SK-N-SH treated with all-trans-retinoic acid at 6 μM for 48 hours (cell line): Measurements from ENCODE around the gene ISY1.

ENCODE experiments used
- ATAC-seq: fragments of 200-7000 bp; cut with Tn5 transposase; 3 replicates; pipeline ENCODE4 v1.9.1; 2020; ENCODE audit warnings: mild to moderate bottlenecking, moderate library complexity
- CREB5 ChIP-seq: fragments of 250-450 bp; sonication (Bioruptor Pico); IDR thresholded peaks from 2 replicates; pipeline ENCODE4 v1.5.1; 2020; ENCODE audit warnings: low read depth, mild to moderate bottlenecking, moderate library complexity
- CSRNP3 ChIP-seq: fragments of 250-450 bp; sonication (Bioruptor Pico); IDR thresholded peaks from 2 replicates; pipeline ENCODE4 v1.5.1; 2021; ENCODE audit warnings: mild to moderate bottlenecking, moderate library complexity
- ESRRG ChIP-seq: fragments of 250-450 bp; sonication (Bioruptor Pico); IDR thresholded peaks from 2 replicates; pipeline ENCODE4 v1.6.1; 2021; ENCODE audit warnings: mild to moderate bottlenecking
- GLIS3 ChIP-seq: fragments of 250-450 bp; sonication (Bioruptor Pico); IDR thresholded peaks from 2 replicates; pipeline ENCODE4 v1.5.0; 2020; ENCODE audit warnings: mild to moderate bottlenecking, moderate library complexity
- ISL1 ChIP-seq: fragments of 250-450 bp; sonication (Bioruptor Pico); IDR thresholded peaks from 2 replicates; pipeline ENCODE4 v2.1.2; 2022; ENCODE audit warnings: mild to moderate bottlenecking, moderate library complexity
- OSR1 ChIP-seq: fragments of 250-450 bp; sonication (Bioruptor Pico); IDR thresholded peaks from 2 replicates; pipeline ENCODE4 v1.8.0; 2022; ENCODE audit warnings: moderate library complexity, mild to moderate bottlenecking, inconsistent platforms
- PATZ1 ChIP-seq: fragments of 250-450 bp; sonication (Bioruptor Pico); IDR thresholded peaks from 2 replicates; pipeline ENCODE4 v1.8.0; 2020; ENCODE audit warnings: mild to moderate bottlenecking, moderate library complexity, borderline replicate concordance
- POU6F1 ChIP-seq: fragments of 250-450 bp; sonication (Bioruptor Pico); IDR thresholded peaks from 2 replicates; pipeline ENCODE4 v1.8.0; 2021; ENCODE audit warnings: low read depth, mild to moderate bottlenecking, moderate library complexity, borderline replicate concordance
- PPARA ChIP-seq: fragments of 250-450 bp; sonication (Bioruptor Pico); IDR thresholded peaks from 2 replicates; pipeline ENCODE4 v1.5.0; 2020; ENCODE audit warnings: mild to moderate bottlenecking, borderline replicate concordance
- RARB ChIP-seq: fragments of 250-450 bp; sonication (Bioruptor Pico); IDR thresholded peaks from 2 replicates; pipeline ENCODE4 v1.8.0; 2021; ENCODE audit warnings: mild to moderate bottlenecking, moderate library complexity
- SNAI2 ChIP-seq: fragments of 250-450 bp; sonication (Bioruptor Pico); IDR thresholded peaks from 2 replicates; pipeline ENCODE4 v1.5.0; 2020; ENCODE audit warnings: mild to moderate bottlenecking, moderate library complexity
- TCF4 ChIP-seq: fragments of 250-450 bp; sonication (Bioruptor Pico); IDR thresholded peaks from 2 replicates; pipeline ENCODE4 v1.8.0; 2021; ENCODE audit warnings: mild to moderate bottlenecking, moderate library complexity, borderline replicate concordance
- TOX ChIP-seq: fragments of 250-450 bp; sonication (Bioruptor Pico); IDR thresholded peaks from 2 replicates; pipeline ENCODE4 v1.8.0; 2021; ENCODE audit warnings: mild to moderate bottlenecking, moderate library complexity, borderline replicate concordance
- TSHZ2 ChIP-seq: fragments of 250-450 bp; sonication (Bioruptor Pico); IDR thresholded peaks from 2 replicates; pipeline ENCODE4 v1.5.0; 2020; ENCODE audit warnings: mild to moderate bottlenecking, moderate library complexity
- ZC3H10 ChIP-seq: fragments of 250-450 bp; sonication (Bioruptor Pico); IDR thresholded peaks from 2 replicates; pipeline ENCODE4 v1.5.1; 2021; ENCODE audit warnings: mild to moderate bottlenecking, moderate library complexity
- ZFP3 ChIP-seq: fragments of 250-450 bp; sonication (Bioruptor Pico); IDR thresholded peaks from 2 replicates; pipeline ENCODE4 v1.5.0; 2020; ENCODE audit warnings: mild to moderate bottlenecking, moderate library complexity
- ZFP30 ChIP-seq: fragments of 450-650 bp; formaldehyde crosslinking; IDR thresholded peaks from 2 replicates; pipeline ENCODE4 v1.5.0; 2022; ENCODE audit warnings: mild to moderate bottlenecking, moderate library complexity
- ZNF565 ChIP-seq: fragments of 450-650 bp; formaldehyde crosslinking; conservative IDR thresholded peaks from 2 replicates; pipeline ENCODE4 v1.5.0; 2020; ENCODE audit warnings: low read depth, mild to moderate bottlenecking, moderate library complexity
- ZNF8 ChIP-seq: fragments of 450-650 bp; formaldehyde crosslinking; IDR thresholded peaks from 2 replicates; pipeline ENCODE4 v1.5.0; 2020; ENCODE audit warnings: mild to moderate bottlenecking, moderate library complexity

Gene ISY1

GRCh38 chr3:129130291-129130813, 30.5 kb downstream of the ISY1 start:
- TF ChIP-seq ISL1 (no peak), TCF4 (CRISPR knock-in tag) (no peak), CREB5 (CRISPR knock-in tag) (no peak), POU6F1 (CRISPR knock-in tag) (no peak), ZC3H10 (CRISPR knock-in tag) (no peak)
- no peak for ATAC-seq

GRCh38 chr3:129128357-129129155, 32.3 kb downstream of the ISY1 start:
- TF ChIP-seq ZNF565 (CRISPR knock-in tag) (no peak), PPARA (no peak), ZC3H10 (CRISPR knock-in tag) (no peak), ESRRG (no peak), ZFP30 (CRISPR knock-in tag) (no peak), PATZ1 (CRISPR knock-in tag) (no peak), CREB5 (CRISPR knock-in tag) (no peak), TOX (CRISPR knock-in tag) (no peak), OSR1 (no peak), TSHZ2 (CRISPR knock-in tag) (no peak), GLIS3 (CRISPR knock-in tag) (no peak), ZFP3 (CRISPR knock-in tag) (no peak), RARB (no peak), SNAI2 (CRISPR knock-in tag) (no peak), TCF4 (CRISPR knock-in tag) (no peak), ZNF8 (no peak), CSRNP3 (CRISPR knock-in tag) (no peak), ISL1 (no peak)
- TF ChIP-seq, all 23 proteins: peak for 0
- ATAC-seq: no peak
